WTC11 (cell line): ENCODE measurements around the gene UBE2K. TPM values are rescaled to one million over a fixed set of nuclear protein-coding genes. Genes with fewer than 3 reads are reported as not detected.

Experiments used
- ATAC-seq: fragments of 200-7000 bp; cut with Tn5 transposase; 2 replicates; pipeline ENCODE4 v1.10.0; 2021; ENCODE audit warnings: mild to moderate bottlenecking, moderate library complexity
- CTCF ChIA-PET: fragments of 300-600 bp; sonication (Branson Sonifier 250); formaldehyde crosslinking; loops from one replicate; lab custom pipeline; 2021; ENCODE audit warnings: antibody characterized with exemption; lab: Charles Lee
- POLR2A ChIA-PET: fragments of 350-600 bp; sonication (Branson Sonifier 250); formaldehyde crosslinking; loops from one replicate; lab custom pipeline; 2021; ENCODE audit warnings: antibody characterized with exemption; lab: Charles Lee
- DNase-seq: peaks from one replicate; pipeline ENCODE4 v3.0.0; 2021; ENCODE audit warnings: low spot score
- H3K27ac Mint-ChIP-seq: 2 replicates; pipeline ENCODE4 v1.8.0; 2021; ENCODE audit warnings: mixed read lengths
- H3K27me3 Mint-ChIP-seq: 2 replicates; pipeline ENCODE4 v1.8.0; 2021; ENCODE audit warnings: low read depth, mild to moderate bottlenecking, moderate library complexity, mixed read lengths
- H3K36me3 Mint-ChIP-seq: 2 replicates; pipeline ENCODE4 v1.8.0; 2021; ENCODE audit warnings: mixed read lengths
- H3K4me1 Mint-ChIP-seq: 2 replicates; pipeline ENCODE4 v1.8.0; 2022; ENCODE audit warnings: mixed read lengths
- H3K4me3 Mint-ChIP-seq: 2 replicates; pipeline ENCODE4 v1.8.0; 2021; ENCODE audit warnings: mild to moderate bottlenecking, moderate library complexity, mixed read lengths
- H3K9me3 Mint-ChIP-seq: 2 replicates; pipeline ENCODE4 v1.8.0; 2021; ENCODE audit warnings: mixed read lengths
- ARID4B ChIP-seq: sonication (generic); formaldehyde crosslinking; IDR thresholded peaks from 2 replicates; pipeline ENCODE4 v1.8.0; 2023; ENCODE audit warnings: missing genetic modification reagents, mild to moderate bottlenecking, borderline replicate concordance
- CBFB ChIP-seq: sonication (generic); formaldehyde crosslinking; IDR thresholded peaks from 2 replicates; pipeline ENCODE4 v1.8.1; 2022; ENCODE audit warnings: mild to moderate bottlenecking, low read depth, missing genetic modification reagents
- ELF4 ChIP-seq: sonication (generic); formaldehyde crosslinking; IDR thresholded peaks from 2 replicates; pipeline ENCODE4 v1.8.1; 2022; ENCODE audit warnings: low read depth, mild to moderate bottlenecking, moderate library complexity, missing genetic modification reagents
- HMGA2 ChIP-seq: fragments of 250-450 bp; sonication (Bioruptor Pico); IDR thresholded peaks from 2 replicates; pipeline ENCODE4 v1.4.0; 2021; ENCODE audit warnings: mild to moderate bottlenecking, moderate library complexity
- MLX ChIP-seq: sonication (generic); formaldehyde crosslinking; IDR thresholded peaks from 2 replicates; pipeline ENCODE4 v1.8.1; 2023; ENCODE audit warnings: mild to moderate bottlenecking, missing genetic modification reagents, moderate library complexity
- NR2C2 ChIP-seq: sonication (generic); formaldehyde crosslinking; IDR thresholded peaks from 2 replicates; pipeline ENCODE4 v1.8.0; 2022; ENCODE audit warnings: mild to moderate bottlenecking, missing genetic modification reagents
- SOX15 ChIP-seq: fragments of 250-450 bp; sonication (Bioruptor Pico); IDR thresholded peaks from 2 replicates; pipeline ENCODE4 v1.9.0; 2021; ENCODE audit warnings: mild to moderate bottlenecking
- STAT6 ChIP-seq: sonication (generic); formaldehyde crosslinking; conservative IDR thresholded peaks from 2 replicates; pipeline ENCODE4 v1.8.1; 2023; ENCODE audit warnings: mild to moderate bottlenecking, low read depth, missing genetic modification reagents, moderate library complexity
- TP53 ChIP-seq: sonication (generic); formaldehyde crosslinking; IDR thresholded peaks from 2 replicates; pipeline ENCODE4 v1.8.1; 2023; ENCODE audit warnings: mild to moderate bottlenecking, missing genetic modification reagents
- ZNF232 ChIP-seq: sonication (generic); formaldehyde crosslinking; IDR thresholded peaks from 2 replicates; pipeline ENCODE4 v1.8.0; 2022; ENCODE audit warnings: mild to moderate bottlenecking, missing genetic modification reagents
- ZNF396 ChIP-seq: fragments of 250-450 bp; sonication (Bioruptor Pico); IDR thresholded peaks from 2 replicates; pipeline ENCODE4 v1.8.0; 2021; ENCODE audit warnings: mild to moderate bottlenecking, moderate library complexity, borderline replicate concordance
- ZNF423 ChIP-seq: fragments of 250-450 bp; sonication (Bioruptor Pico); IDR thresholded peaks from 2 replicates; pipeline ENCODE4 v2.1.2; 2022; ENCODE audit warnings: mild to moderate bottlenecking, moderate library complexity
- total RNA-seq: library from RNA; stranded (reverse); gene quantifications from 3 replicates; pipeline ENCODE4 v1.2.3, GENCODE V29; 2021
- TF ChIP-seq, protein P1 (sequence below): sonication (generic); formaldehyde crosslinking; IDR thresholded peaks from 2 replicates; pipeline ENCODE4 v1.8.1; 2022; ENCODE audit warnings: low read depth, missing genetic modification reagents, borderline replicate concordance
- TF ChIP-seq, protein P2 (sequence below): sonication (generic); formaldehyde crosslinking; conservative IDR thresholded peaks from 2 replicates; pipeline ENCODE4 v1.8.1; 2022; ENCODE audit warnings: mild to moderate bottlenecking, missing genetic modification reagents
- TF ChIP-seq, protein P3 (sequence below): fragments of 250-450 bp; sonication (Bioruptor Pico); IDR thresholded peaks from 2 replicates; pipeline ENCODE4 v1.9.0; 2021; ENCODE audit warnings: moderate library complexity, mild to moderate bottlenecking, inconsistent platforms, borderline replicate concordance
- TF ChIP-seq, protein P4 (sequence below): fragments of 250-450 bp; sonication (Bioruptor Pico); IDR thresholded peaks from 2 replicates; pipeline ENCODE4 v1.8.0; 2021; ENCODE audit warnings: mild to moderate bottlenecking
- TF ChIP-seq, protein P5 (sequence below): sonication (generic); formaldehyde crosslinking; IDR thresholded peaks from 2 replicates; pipeline ENCODE4 v1.8.1; 2022; ENCODE audit warnings: low read depth, mild to moderate bottlenecking, moderate library complexity, missing genetic modification reagents, borderline replicate concordance

UBE2K gene
- total RNA-seq, 1 experiment from 2014 or later: 135 TPM

GRCh38 chr4:39660757-39661156 is 37.2 kb upstream of the UBE2K start (continued):
- TF ChIP-seq, protein P1, sequence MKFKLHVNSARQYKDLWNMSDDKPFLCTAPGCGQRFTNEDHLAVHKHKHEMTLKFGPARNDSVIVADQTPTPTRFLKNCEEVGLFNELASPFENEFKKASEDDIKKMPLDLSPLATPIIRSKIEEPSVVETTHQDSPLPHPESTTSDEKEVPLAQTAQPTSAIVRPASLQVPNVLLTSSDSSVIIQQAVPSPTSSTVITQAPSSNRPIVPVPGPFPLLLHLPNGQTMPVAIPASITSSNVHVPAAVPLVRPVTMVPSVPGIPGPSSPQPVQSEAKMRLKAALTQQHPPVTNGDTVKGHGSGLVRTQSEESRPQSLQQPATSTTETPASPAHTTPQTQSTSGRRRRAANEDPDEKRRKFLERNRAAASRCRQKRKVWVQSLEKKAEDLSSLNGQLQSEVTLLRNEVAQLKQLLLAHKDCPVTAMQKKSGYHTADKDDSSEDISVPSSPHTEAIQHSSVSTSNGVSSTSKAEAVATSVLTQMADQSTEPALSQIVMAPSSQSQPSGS (CRISPR knock-in tag): no peak
- TF ChIP-seq ELF4 (CRISPR knock-in tag): no peak
- TF ChIP-seq NR2C2: no peak
- TF ChIP-seq, protein P2, sequence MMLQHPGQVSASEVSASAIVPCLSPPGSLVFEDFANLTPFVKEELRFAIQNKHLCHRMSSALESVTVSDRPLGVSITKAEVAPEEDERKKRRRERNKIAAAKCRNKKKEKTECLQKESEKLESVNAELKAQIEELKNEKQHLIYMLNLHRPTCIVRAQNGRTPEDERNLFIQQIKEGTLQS: no peak
- TF ChIP-seq ZNF396 (CRISPR knock-in tag): no peak
- no peak for TF ChIP-seq MLX (CRISPR knock-in tag)
- TF ChIP-seq, protein P3, sequence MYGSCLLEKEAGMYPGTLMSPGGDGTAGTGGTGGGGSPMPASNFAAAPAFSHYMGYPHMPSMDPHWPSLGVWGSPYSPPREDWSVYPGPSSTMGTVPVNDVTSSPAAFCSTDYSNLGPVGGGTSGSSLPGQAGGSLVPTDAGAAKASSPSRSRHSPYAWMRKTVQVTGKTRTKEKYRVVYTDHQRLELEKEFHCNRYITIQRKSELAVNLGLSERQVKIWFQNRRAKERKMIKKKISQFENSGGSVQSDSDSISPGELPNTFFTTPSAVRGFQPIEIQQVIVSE: no peak
- TF ChIP-seq ZNF423 (CRISPR knock-in tag): no peak
- TF ChIP-seq, all 79 proteins: peak for 0

- H3K36me3 Mint-ChIP-seq: no peaks in the 10 kb centered on the region
- TF ChIP-seq, protein P4, sequence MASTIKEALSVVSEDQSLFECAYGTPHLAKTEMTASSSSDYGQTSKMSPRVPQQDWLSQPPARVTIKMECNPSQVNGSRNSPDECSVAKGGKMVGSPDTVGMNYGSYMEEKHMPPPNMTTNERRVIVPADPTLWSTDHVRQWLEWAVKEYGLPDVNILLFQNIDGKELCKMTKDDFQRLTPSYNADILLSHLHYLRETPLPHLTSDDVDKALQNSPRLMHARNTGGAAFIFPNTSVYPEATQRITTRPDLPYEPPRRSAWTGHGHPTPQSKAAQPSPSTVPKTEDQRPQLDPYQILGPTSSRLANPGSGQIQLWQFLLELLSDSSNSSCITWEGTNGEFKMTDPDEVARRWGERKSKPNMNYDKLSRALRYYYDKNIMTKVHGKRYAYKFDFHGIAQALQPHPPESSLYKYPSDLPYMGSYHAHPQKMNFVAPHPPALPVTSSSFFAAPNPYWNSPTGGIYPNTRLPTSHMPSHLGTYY (CRISPR knock-in tag): no peak
- TF ChIP-seq HMGA2 (CRISPR knock-in tag): no peak
- TF ChIP-seq SOX15 (CRISPR knock-in tag): no peak
- no peak for TF ChIP-seq TP53 (CRISPR knock-in tag)
- ATAC-seq: no peak
- H3K27ac Mint-ChIP-seq: no peak overlapping the region
- no peaks in the 10 kb centered on the region for H3K9me3 Mint-ChIP-seq
- no peak overlapping the region for H3K4me3 Mint-ChIP-seq
- H3K27me3 Mint-ChIP-seq: no peaks in the 10 kb centered on the region
- no peak for DNase-seq
- CTCF ChIA-PET: interaction anchor here (0.7 kb wide), 1 partner anchor 9 kb away, joined by 3 read pairs; no protein-coding TSS in a partner anchor
- H3K4me1 Mint-ChIP-seq: no peaks in the 10 kb centered on the region
- POLR2A ChIA-PET: interaction anchor here (0.6 kb wide), 1 partner anchor 151 kb away, joined by 11 read pairs; no protein-coding TSS in a partner anchor
These were observed 35.3 kb upstream of the UBE2K start for GRCh38 chr4:39662683-39663082.

GRCh38 chr4:39664828-39665731 is 32.9 kb upstream of the UBE2K start:
- no peak for DNase-seq
- no peak overlapping the region for H3K4me3 Mint-ChIP-seq
- no peak for ATAC-seq
- H3K27ac Mint-ChIP-seq: no peak overlapping the region
- POLR2A ChIA-PET: interaction anchor here (0.5 kb wide), 1 partner anchor 597 kb away, joined by 3 read pairs; no protein-coding TSS in a partner anchor
- no peaks in the 10 kb centered on the region for H3K4me1 Mint-ChIP-seq
- H3K27me3 Mint-ChIP-seq: no peaks in the 10 kb centered on the region
- CTCF ChIA-PET: no interaction called here
- no peaks in the 10 kb centered on the region for H3K36me3 Mint-ChIP-seq
- no peaks in the 10 kb centered on the region for H3K9me3 Mint-ChIP-seq
- TF ChIP-seq ARID4B (CRISPR knock-in tag) (no peak), CBFB (CRISPR knock-in tag) (no peak), ZNF396 (CRISPR knock-in tag) (no peak), STAT6 (CRISPR knock-in tag) (no peak), ZNF232 (CRISPR knock-in tag) (no peak), HMGA2 (CRISPR knock-in tag) (no peak)
- TF ChIP-seq, protein P5, sequence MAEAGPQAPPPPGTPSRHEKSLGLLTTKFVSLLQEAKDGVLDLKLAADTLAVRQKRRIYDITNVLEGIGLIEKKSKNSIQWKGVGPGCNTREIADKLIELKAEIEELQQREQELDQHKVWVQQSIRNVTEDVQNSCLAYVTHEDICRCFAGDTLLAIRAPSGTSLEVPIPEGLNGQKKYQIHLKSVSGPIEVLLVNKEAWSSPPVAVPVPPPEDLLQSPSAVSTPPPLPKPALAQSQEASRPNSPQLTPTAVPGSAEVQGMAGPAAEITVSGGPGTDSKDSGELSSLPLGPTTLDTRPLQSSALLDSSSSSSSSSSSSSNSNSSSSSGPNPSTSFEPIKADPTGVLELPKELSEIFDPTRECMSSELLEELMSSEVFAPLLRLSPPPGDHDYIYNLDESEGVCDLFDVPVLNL: no peak
